ENCODE data around the gene DCBLD1.

Gene DCBLD1

GRCh38 chr6:117481926-117482239, 591 bp upstream of the DCBLD1 start:
- Histone ChIP-seq H3K4me3 (ENCODE audit: low read length, poor library complexity, severe bottlenecking) (no peak overlapping the region), H3K4me2 (ENCODE audit: low read depth, low read length, poor library complexity, severe bottlenecking) (no peak overlapping the region), H3K9me2 (replicated peaks; ENCODE audit: low read depth, low read length) (no peaks in the 10 kb centered on the region), H3K4me1 (ENCODE audit: insufficient read depth, low read length, poor library complexity, severe bottlenecking) (peaks cover 3% of the 10 kb centered on the region), H3K27me3 (ENCODE audit: insufficient read depth, low read length, poor library complexity, severe bottlenecking) (no peaks in the 10 kb centered on the region), H3F3A (ENCODE audit: low read depth) (no peaks in the 10 kb centered on the region), H3K36me3 (ENCODE audit: insufficient read depth, low read length) (no peaks in the 10 kb centered on the region), H3K9me3 (ENCODE audit: insufficient read depth, low read depth, low read length) (no peaks in the 10 kb centered on the region), H4K20me1 (ENCODE audit: insufficient read depth, low read length, poor library complexity, severe bottlenecking) (no peaks in the 10 kb centered on the region), H3K79me2 (ENCODE audit: insufficient read depth, low read length) (no peaks in the 10 kb centered on the region), H2AFZ (ENCODE audit: low read length) (no peak overlapping the region), H3K9ac (ENCODE audit: low read depth, low read length, poor library complexity, severe bottlenecking) (no peak overlapping the region)
- no peak for TF ChIP-seq EZH2phosphoT487 (IDR thresholded peaks at IDR 0.05; ENCODE audit: borderline replicate concordance)
- TF ChIP-seq CTCF (conservative IDR thresholded peaks at IDR 0.05; ENCODE audit: low read length) = no peak

- Histone ChIP-seq H3K4me2 (ENCODE audit: low read depth, low read length, poor library complexity, severe bottlenecking) (no peak overlapping the region), H3K9me2 (replicated peaks; ENCODE audit: low read depth, low read length) (no peaks in the 10 kb centered on the region), H3K9me3 (ENCODE audit: insufficient read depth, low read depth, low read length) (no peaks in the 10 kb centered on the region), H3K79me2 (ENCODE audit: insufficient read depth, low read length) (no peaks in the 10 kb centered on the region), H4K20me1 (ENCODE audit: insufficient read depth, low read length, poor library complexity, severe bottlenecking) (no peaks in the 10 kb centered on the region), H3K4me3 (ENCODE audit: low read length, poor library complexity, severe bottlenecking) (no peak overlapping the region), H3K4me1 (ENCODE audit: insufficient read depth, low read length, poor library complexity, severe bottlenecking) (peaks cover 2% of the 10 kb centered on the region), H2AFZ (ENCODE audit: low read length) (no peak overlapping the region), H3K36me3 (ENCODE audit: insufficient read depth, low read length) (no peaks in the 10 kb centered on the region), H3F3A (ENCODE audit: low read depth) (no peaks in the 10 kb centered on the region), H3K9ac (ENCODE audit: low read depth, low read length, poor library complexity, severe bottlenecking) (no peak overlapping the region), H3K27me3 (ENCODE audit: insufficient read depth, low read length, poor library complexity, severe bottlenecking) (no peaks in the 10 kb centered on the region)
- TF ChIP-seq EZH2phosphoT487 (IDR thresholded peaks at IDR 0.05; ENCODE audit: borderline replicate concordance) (no peak), CTCF (conservative IDR thresholded peaks at IDR 0.05; ENCODE audit: low read length) (no peak)
Measured at GRCh38 chr6:117483004-117483644, 650 bp downstream of the DCBLD1 start.

GRCh38 chr6:117483645-117484016, 1.2 kb downstream of the DCBLD1 start:
- no peak overlapping the region for H3K4me2 ChIP-seq (ENCODE audit: low read depth, low read length, poor library complexity, severe bottlenecking)
- no peaks in the 10 kb centered on the region for H3F3A ChIP-seq (ENCODE audit: low read depth)
- no peaks in the 10 kb centered on the region for H3K79me2 ChIP-seq (ENCODE audit: insufficient read depth, low read length)
- H3K27me3 ChIP-seq (ENCODE audit: insufficient read depth, low read length, poor library complexity, severe bottlenecking) = no peaks in the 10 kb centered on the region
- H4K20me1 ChIP-seq (ENCODE audit: insufficient read depth, low read length, poor library complexity, severe bottlenecking) = no peaks in the 10 kb centered on the region
- no peak for TF ChIP-seq EZH2phosphoT487 (IDR thresholded peaks at IDR 0.05; ENCODE audit: borderline replicate concordance)
- TF ChIP-seq CTCF (conservative IDR thresholded peaks at IDR 0.05; ENCODE audit: low read length) = no peak
- H3K9me2 ChIP-seq (replicated peaks; ENCODE audit: low read depth, low read length) = no peaks in the 10 kb centered on the region
- no peak overlapping the region for H3K9ac ChIP-seq (ENCODE audit: low read depth, low read length, poor library complexity, severe bottlenecking)
- H3K9me3 ChIP-seq (ENCODE audit: insufficient read depth, low read depth, low read length) = no peaks in the 10 kb centered on the region
- H3K4me3 ChIP-seq (ENCODE audit: low read length, poor library complexity, severe bottlenecking) = no peak overlapping the region
- H2AFZ ChIP-seq (ENCODE audit: low read length) = no peak overlapping the region
- no peaks in the 10 kb centered on the region for H3K4me1 ChIP-seq (ENCODE audit: insufficient read depth, low read length, poor library complexity, severe bottlenecking)
- no peaks in the 10 kb centered on the region for H3K36me3 ChIP-seq (ENCODE audit: insufficient read depth, low read length)

Data from Loucy (cell line).